ENCODE data around the gene RNF169. TPM values are rescaled to one million over a fixed set of nuclear protein-coding genes. Genes with fewer than 3 reads are reported as not detected.
"Not testable (repeated sequence)": the region's sequence is repeated elsewhere in the genome, so short reads cannot be mapped to it uniquely, and the experiment has no call there.

Gene RNF169
- polyA plus RNA-seq, 1 experiment, result 4.5 TPM

DNA sequence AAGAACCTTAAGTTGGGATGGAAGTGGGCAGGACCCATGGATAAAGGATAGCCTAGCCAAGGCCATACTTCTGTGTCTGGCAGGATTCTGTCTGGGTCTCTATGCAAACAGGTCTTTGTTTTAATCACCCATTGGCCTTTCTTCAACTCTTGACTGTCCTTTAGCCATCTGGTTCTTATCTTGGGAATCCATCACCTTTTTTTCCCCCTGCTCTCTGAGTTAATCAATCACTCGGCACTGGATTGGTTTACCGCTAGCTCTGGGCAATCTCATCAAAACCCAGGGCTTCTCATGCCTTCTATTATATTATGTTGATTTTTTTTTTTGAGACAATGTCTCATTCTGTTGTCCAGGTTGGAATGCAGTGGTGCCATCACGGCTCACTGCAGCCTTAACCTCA, 1.8 kb upstream of the RNF169 start:
- CTCF ChIA-PET, result interaction anchor here (0.8 to 2.1 kb wide), 3 partner anchors 9 to 135 kb away, joined by 4 to 5 read pairs (median 5); no protein-coding TSS in a partner anchor
- no peak for DNase-seq (ENCODE audit: low read depth)
- no peaks in the 10 kb centered on the region for H3K36me3 ChIP-seq (ENCODE audit: control insufficient read depth, insufficient read depth, low read length)
- H3K4me3 ChIP-seq (ENCODE audit: low read depth, low read length), result no peak overlapping the region
- no peaks in the 10 kb centered on the region for H3K27me3 ChIP-seq (ENCODE audit: control insufficient read depth, insufficient read depth, low read length)
- POLR2A ChIA-PET, result no interaction called here
- TF ChIP-seq, protein P1, sequence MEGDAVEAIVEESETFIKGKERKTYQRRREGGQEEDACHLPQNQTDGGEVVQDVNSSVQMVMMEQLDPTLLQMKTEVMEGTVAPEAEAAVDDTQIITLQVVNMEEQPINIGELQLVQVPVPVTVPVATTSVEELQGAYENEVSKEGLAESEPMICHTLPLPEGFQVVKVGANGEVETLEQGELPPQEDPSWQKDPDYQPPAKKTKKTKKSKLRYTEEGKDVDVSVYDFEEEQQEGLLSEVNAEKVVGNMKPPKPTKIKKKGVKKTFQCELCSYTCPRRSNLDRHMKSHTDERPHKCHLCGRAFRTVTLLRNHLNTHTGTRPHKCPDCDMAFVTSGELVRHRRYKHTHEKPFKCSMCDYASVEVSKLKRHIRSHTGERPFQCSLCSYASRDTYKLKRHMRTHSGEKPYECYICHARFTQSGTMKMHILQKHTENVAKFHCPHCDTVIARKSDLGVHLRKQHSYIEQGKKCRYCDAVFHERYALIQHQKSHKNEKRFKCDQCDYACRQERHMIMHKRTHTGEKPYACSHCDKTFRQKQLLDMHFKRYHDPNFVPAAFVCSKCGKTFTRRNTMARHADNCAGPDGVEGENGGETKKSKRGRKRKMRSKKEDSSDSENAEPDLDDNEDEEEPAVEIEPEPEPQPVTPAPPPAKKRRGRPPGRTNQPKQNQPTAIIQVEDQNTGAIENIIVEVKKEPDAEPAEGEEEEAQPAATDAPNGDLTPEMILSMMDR (IDR thresholded peaks at IDR 0.05; ENCODE audit: insufficient read depth, low read depth, low read length), result no peak

DNA sequence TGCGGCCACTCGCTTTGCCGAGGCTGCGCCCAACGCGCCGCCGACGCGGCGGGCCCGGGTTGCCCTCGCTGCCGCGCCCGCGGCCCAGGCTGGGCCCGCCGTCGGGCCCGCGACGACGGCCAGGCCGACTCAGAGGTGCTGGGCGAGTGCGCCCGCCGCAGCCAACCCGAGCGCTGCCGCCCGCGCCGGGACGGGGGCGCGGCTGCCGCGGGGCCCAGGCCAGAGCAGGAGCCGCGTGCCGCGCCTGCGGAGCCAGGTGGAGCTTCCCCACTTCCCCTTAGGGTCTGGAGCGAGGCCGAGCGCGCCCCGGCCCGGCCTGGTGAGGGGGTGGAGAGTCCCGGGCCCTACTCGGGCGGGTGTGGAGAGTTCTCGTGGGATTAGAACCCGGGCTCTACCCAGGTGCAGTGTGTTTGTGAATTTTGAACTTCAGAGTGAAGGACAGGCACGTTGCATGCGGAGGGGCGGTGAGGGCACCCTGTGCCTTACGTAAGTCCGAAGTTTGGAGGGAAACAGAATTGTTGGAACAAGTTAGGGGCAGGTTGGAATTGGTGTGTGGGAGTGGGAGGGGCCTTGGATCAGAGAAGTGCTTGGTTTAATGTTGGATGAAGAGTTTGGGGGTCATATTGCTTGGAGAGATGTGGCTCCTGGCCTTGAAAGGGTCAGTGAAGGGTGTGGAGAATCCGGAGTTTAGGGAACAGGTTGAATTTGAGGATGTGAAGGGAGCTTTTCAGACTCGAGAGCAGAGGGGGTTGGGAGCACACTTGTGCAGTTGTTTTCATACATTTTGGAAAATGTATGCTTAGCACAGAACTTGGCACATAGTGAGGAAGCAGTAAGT, 697 bp downstream of the RNF169 start:
- ChIA-PET POLR2A (interaction anchor here (0.6 to 0.8 kb wide), 4 partner anchors 8 to 255 kb away, joined by 3 to 8 read pairs (median 4); no protein-coding TSS in a partner anchor), CTCF (interaction anchor here (1.0 to 3.2 kb wide), 3 partner anchors 10 to 180 kb away, joined by 3 to 26 read pairs (median 5); no protein-coding TSS in a partner anchor)
- Histone ChIP-seq H3K27me3 (ENCODE audit: control insufficient read depth, insufficient read depth, low read length) (no peaks in the 10 kb centered on the region), H3K36me3 (ENCODE audit: control insufficient read depth, insufficient read depth, low read length) (no peaks in the 10 kb centered on the region), H3K4me3 (ENCODE audit: low read depth, low read length) (peak overlapping the region; percentile 51)
- TF ChIP-seq, protein P1 (IDR thresholded peaks at IDR 0.05; ENCODE audit: insufficient read depth, low read depth, low read length), result no peak
- DNase-seq (ENCODE audit: low read depth), result no peak

DNA sequence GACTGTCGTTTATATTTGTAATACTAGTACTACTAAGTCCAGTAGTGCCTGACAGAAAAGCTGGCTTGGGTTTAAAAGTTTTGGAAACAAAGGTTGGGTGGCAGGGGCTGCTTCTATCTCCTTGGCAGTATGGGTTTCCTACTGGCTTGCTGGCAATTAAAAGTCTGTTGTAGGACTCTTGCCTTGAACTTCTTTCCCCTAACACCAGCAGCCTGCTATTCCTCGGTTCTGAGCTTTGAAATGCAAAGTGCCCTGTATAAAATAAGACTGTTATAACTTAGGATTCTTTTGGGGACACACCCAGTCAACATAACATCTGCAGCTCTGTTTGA, 1.3 kb downstream of the RNF169 start:
- H3K27me3 ChIP-seq (ENCODE audit: control insufficient read depth, insufficient read depth, low read length), result no peaks in the 10 kb centered on the region
- POLR2A ChIA-PET, result interaction anchor here (0.6 to 0.8 kb wide), 2 partner anchors 102 to 256 kb away, joined by 3 read pairs; no protein-coding TSS in a partner anchor
- peak overlapping the region; percentile 51 for H3K4me3 ChIP-seq (ENCODE audit: low read depth, low read length)
- CTCF ChIA-PET, result interaction anchor here (1.0 to 3.2 kb wide), 3 partner anchors 10 to 179 kb away, joined by 3 to 26 read pairs (median 5); no protein-coding TSS in a partner anchor
- TF ChIP-seq, protein P1 (IDR thresholded peaks at IDR 0.05; ENCODE audit: insufficient read depth, low read depth, low read length), result no peak
- DNase-seq (ENCODE audit: low read depth), result no peak
- H3K36me3 ChIP-seq (ENCODE audit: control insufficient read depth, insufficient read depth, low read length), result no peaks in the 10 kb centered on the region

DNA sequence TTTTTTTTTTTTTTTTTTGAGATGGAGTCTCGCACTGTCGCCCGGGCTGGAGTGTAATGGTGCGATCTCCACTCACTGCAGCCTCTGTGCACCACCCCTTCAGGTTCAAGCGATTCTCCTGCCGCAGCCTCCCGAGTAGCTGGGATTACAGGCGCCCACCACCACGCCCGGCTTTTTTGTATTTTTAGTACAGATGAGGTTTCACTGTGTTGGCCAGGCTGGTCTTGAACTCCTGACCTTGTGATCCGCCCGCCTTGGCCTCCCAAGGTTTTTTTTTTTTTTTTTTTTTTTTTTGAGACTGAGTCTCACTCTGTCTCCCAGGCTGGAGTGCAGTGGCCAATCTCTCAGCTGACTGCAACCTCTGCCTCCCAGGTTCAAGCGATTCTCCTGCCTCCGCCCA, 1.9 kb downstream of the RNF169 start:
- H3K4me3 ChIP-seq (ENCODE audit: low read depth, low read length); POLR2A ChIA-PET: not testable (repeated sequence)

DNA sequence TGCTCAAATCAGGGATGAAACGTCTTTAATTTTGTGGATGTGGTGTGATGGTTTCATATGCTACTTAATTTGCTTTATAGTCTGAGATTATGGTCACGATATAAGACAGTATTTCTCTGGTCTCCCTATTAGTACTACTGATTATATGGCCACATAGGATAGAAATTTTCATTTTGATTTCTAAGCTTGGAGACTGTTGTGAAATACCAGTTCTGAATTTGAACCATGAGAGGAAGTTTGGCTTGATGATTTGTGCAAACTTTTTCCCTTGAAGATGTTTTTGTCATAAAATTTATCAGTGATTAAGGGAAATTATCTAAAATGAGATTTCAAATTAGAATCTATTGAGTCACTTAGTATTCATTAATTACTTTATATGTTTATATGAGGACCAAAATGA, 2.7 kb downstream of the RNF169 start:
- ChIA-PET CTCF (interaction anchor here (0.6 kb wide), 1 partner anchor 178 kb away, joined by 5 read pairs; no protein-coding TSS in a partner anchor), POLR2A (no interaction called here)
- H3K36me3 ChIP-seq (ENCODE audit: control insufficient read depth, insufficient read depth, low read length), result no peaks in the 10 kb centered on the region
- TF ChIP-seq, protein P1 (IDR thresholded peaks at IDR 0.05; ENCODE audit: insufficient read depth, low read depth, low read length), result no peak
- no peaks in the 10 kb centered on the region for H3K27me3 ChIP-seq (ENCODE audit: control insufficient read depth, insufficient read depth, low read length)
- H3K4me3 ChIP-seq (ENCODE audit: low read depth, low read length), result no peak overlapping the region
- no peak for DNase-seq (ENCODE audit: low read depth)

More for the DNA sequence above, 1.9 kb downstream of the RNF169 start:
- DNase-seq (ENCODE audit: low read depth); H3K36me3 ChIP-seq (ENCODE audit: control insufficient read depth, insufficient read depth, low read length); H3K27me3 ChIP-seq (ENCODE audit: control insufficient read depth, insufficient read depth, low read length): not testable (repeated sequence)
- CTCF ChIA-PET, result interaction anchor here (0.6 to 3.2 kb wide), 4 partner anchors 11 to 179 kb away, joined by 3 to 26 read pairs (median 5); no protein-coding TSS in a partner anchor

All from BJ (cell line).